Measurements from ENCODE around the gene C1orf210.

Gene C1orf210

GRCh38 chr1:43235451-43236121 lies 49.8 kb downstream of the C1orf210 start:
- H3K27me3 ChIP-seq (ENCODE audit: control insufficient read depth in 1 of 2, insufficient read depth in 2 of 2, low read length in 2 of 2): no peaks in the 10 kb centered on the region
- H3K36me3 ChIP-seq (ENCODE audit: insufficient read depth, low read length): no peaks in the 10 kb centered on the region
- H3K27ac ChIP-seq (ENCODE audit: low read depth, low read length): no peak overlapping the region
- no peaks in the 10 kb centered on the region for H3K4me1 ChIP-seq (ENCODE audit: insufficient read depth, low read length)
- H3K9ac ChIP-seq (ENCODE audit: low read length): no peak overlapping the region
- no peaks in the 10 kb centered on the region for H3K9me3 ChIP-seq (ENCODE audit: low read length)
- H3K4me3 ChIP-seq (ENCODE audit: low read depth in 1 of 2, low read length in 2 of 2): no peak overlapping the region

- Histone ChIP-seq H3K4me3 (ENCODE audit: low read depth in 1 of 2, low read length in 2 of 2) (no peak overlapping the region), H3K36me3 (ENCODE audit: insufficient read depth, low read length) (no peaks in the 10 kb centered on the region), H3K9me3 (ENCODE audit: low read length) (no peaks in the 10 kb centered on the region), H3K27ac (ENCODE audit: low read depth, low read length) (no peak overlapping the region), H3K9ac (ENCODE audit: low read length) (no peak overlapping the region), H3K27me3 (ENCODE audit: control insufficient read depth in 1 of 2, insufficient read depth in 2 of 2, low read length in 2 of 2) (no peaks in the 10 kb centered on the region), H3K4me1 (ENCODE audit: insufficient read depth, low read length) (no peaks in the 10 kb centered on the region)
Observed at GRCh38 chr1:43235040-43235439, 50.3 kb downstream of the C1orf210 start.

- H3K9me3 ChIP-seq (ENCODE audit: low read length): no peaks in the 10 kb centered on the region
- no peak overlapping the region for H3K4me3 ChIP-seq (ENCODE audit: low read depth in 1 of 2, low read length in 2 of 2)
- H3K9ac ChIP-seq (ENCODE audit: low read length): no peak overlapping the region
- H3K36me3 ChIP-seq (ENCODE audit: insufficient read depth, low read length): no peaks in the 10 kb centered on the region
- no peaks in the 10 kb centered on the region for H3K27me3 ChIP-seq (ENCODE audit: control insufficient read depth in 1 of 2, insufficient read depth in 2 of 2, low read length in 2 of 2)
- H3K4me1 ChIP-seq (ENCODE audit: insufficient read depth, low read length): no peaks in the 10 kb centered on the region
- H3K27ac ChIP-seq (ENCODE audit: low read depth, low read length): no peak overlapping the region
Observed at GRCh38 chr1:43234267-43234666, 51.1 kb downstream of the C1orf210 start.

GRCh38 chr1:43233631-43234030 lies 51.8 kb downstream of the C1orf210 start:
- H3K4me3 ChIP-seq (ENCODE audit: low read depth in 1 of 2, low read length in 2 of 2): no peak overlapping the region
- no peak overlapping the region for H3K27ac ChIP-seq (ENCODE audit: low read depth, low read length)
- H3K9me3 ChIP-seq (ENCODE audit: low read length): no peaks in the 10 kb centered on the region
- no peak overlapping the region for H3K9ac ChIP-seq (ENCODE audit: low read length)
- H3K27me3 ChIP-seq (ENCODE audit: control insufficient read depth in 1 of 2, insufficient read depth in 2 of 2, low read length in 2 of 2): no peaks in the 10 kb centered on the region
- H3K36me3 ChIP-seq (ENCODE audit: insufficient read depth, low read length): no peaks in the 10 kb centered on the region
- H3K4me1 ChIP-seq (ENCODE audit: insufficient read depth, low read length): no peaks in the 10 kb centered on the region

DNA sequence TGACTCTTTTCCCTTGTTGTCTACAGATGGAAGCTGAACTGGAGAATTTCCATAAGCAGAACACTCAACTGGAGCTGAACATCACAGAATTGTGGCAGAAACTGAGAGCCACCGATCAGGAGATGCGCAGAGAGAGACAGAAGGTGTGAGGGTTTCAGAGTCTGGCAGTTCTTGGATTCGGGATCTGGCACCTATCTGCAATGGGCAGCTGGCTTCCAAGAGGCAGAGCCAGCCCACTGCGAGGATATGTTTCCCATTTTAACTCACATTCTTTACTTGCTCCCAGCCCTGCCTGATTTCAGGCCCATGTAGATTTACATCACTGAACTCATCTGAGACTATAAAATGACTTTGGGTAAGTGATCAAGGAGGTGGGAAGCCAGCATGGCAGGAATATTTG lies 52.9 kb downstream of the C1orf210 start:
- Histone ChIP-seq H3K9ac (ENCODE audit: low read length) (no peak overlapping the region), H3K27me3 (ENCODE audit: control insufficient read depth in 1 of 2, insufficient read depth in 2 of 2, low read length in 2 of 2) (no peaks in the 10 kb centered on the region), H3K27ac (ENCODE audit: low read depth, low read length) (no peak overlapping the region), H3K4me3 (ENCODE audit: low read depth in 1 of 2, low read length in 2 of 2) (no peak overlapping the region), H3K9me3 (ENCODE audit: low read length) (no peaks in the 10 kb centered on the region), H3K4me1 (ENCODE audit: insufficient read depth, low read length) (no peaks in the 10 kb centered on the region), H3K36me3 (ENCODE audit: insufficient read depth, low read length) (no peaks in the 10 kb centered on the region)

GRCh38 chr1:43232074-43232473 lies 53.3 kb downstream of the C1orf210 start:
- Histone ChIP-seq H3K4me3 (ENCODE audit: low read depth in 1 of 2, low read length in 2 of 2) (no peak overlapping the region), H3K36me3 (ENCODE audit: insufficient read depth, low read length) (no peaks in the 10 kb centered on the region), H3K27me3 (ENCODE audit: control insufficient read depth in 1 of 2, insufficient read depth in 2 of 2, low read length in 2 of 2) (no peaks in the 10 kb centered on the region), H3K9me3 (ENCODE audit: low read length) (no peaks in the 10 kb centered on the region), H3K4me1 (ENCODE audit: insufficient read depth, low read length) (peaks cover 2% of the 10 kb centered on the region), H3K27ac (ENCODE audit: low read depth, low read length) (no peak overlapping the region), H3K9ac (ENCODE audit: low read length) (no peak overlapping the region)
